ENCODE results near the gene VWA2.

DNA sequence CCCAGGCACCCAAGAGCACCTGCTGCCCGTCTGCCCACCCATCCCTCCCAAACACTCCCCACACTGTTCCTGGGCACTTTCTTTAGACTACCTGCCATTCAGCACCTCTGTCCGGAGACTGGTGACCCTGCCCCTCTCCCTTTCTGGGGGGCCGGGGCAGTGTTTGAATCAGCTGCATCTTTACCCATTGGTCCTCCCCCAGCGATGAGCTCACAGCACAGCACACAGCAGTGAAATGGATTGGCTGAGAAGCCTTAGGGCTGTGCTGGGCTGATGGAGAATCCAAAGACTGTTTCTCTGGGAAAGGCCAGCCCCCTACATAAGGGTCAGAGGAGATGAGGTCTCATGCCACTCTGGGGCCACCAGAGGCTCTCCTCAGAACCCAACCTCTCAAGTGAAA is 40.2 kb downstream of the VWA2 start:
- TF ChIP-seq, protein P1, sequence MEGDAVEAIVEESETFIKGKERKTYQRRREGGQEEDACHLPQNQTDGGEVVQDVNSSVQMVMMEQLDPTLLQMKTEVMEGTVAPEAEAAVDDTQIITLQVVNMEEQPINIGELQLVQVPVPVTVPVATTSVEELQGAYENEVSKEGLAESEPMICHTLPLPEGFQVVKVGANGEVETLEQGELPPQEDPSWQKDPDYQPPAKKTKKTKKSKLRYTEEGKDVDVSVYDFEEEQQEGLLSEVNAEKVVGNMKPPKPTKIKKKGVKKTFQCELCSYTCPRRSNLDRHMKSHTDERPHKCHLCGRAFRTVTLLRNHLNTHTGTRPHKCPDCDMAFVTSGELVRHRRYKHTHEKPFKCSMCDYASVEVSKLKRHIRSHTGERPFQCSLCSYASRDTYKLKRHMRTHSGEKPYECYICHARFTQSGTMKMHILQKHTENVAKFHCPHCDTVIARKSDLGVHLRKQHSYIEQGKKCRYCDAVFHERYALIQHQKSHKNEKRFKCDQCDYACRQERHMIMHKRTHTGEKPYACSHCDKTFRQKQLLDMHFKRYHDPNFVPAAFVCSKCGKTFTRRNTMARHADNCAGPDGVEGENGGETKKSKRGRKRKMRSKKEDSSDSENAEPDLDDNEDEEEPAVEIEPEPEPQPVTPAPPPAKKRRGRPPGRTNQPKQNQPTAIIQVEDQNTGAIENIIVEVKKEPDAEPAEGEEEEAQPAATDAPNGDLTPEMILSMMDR (IDR thresholded peaks at IDR 0.05), result no peak
- TF ChIP-seq POLR2A (IDR thresholded peaks at IDR 0.05), result no peak

All from esophagus squamous epithelium (tissue), 4 donors.